ENCODE measurements around the gene ZNF516. TPM values are rescaled to one million over a fixed set of nuclear protein-coding genes. Genes with fewer than 3 reads are reported as not detected.

Gene ZNF516
- total and polyA plus RNA-seq, 2 of the 13 experiments (the other 11 are each of a cell fraction or from before 2014, with no cell fraction given), result 16.6 to 18.7 TPM

DNA sequence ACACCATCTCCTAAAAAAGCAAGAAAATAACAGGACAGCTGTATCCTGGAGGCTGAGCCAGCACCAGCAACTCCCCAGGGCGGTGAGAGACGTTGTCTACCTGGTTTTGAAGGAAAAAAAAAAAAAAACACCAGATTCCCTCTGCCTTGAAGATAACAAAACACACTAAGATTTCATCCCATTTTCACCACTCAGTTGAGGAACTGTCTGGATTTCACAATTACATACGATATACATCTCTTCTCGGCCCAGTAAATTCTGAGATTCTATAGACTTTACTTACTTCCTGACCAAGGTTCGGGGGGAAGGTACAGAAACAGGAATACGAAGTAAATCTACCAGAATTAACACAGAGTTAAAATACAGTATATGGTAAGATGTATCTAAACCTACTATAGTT lies 8.5 kb downstream of the ZNF516 start:
- TF ChIP-seq FOXO1 (CRISPR knock-in tag; IDR thresholded peaks at IDR 0.05) (no peak), ZNF569 (CRISPR knock-in tag; IDR thresholded peaks at IDR 0.05; ENCODE audit: borderline replicate concordance) (no peak), ZNF788 (CRISPR knock-in tag; IDR thresholded peaks at IDR 0.05; ENCODE audit: borderline replicate concordance) (no peak), GABPA (IDR thresholded peaks at IDR 0.05; ENCODE audit: low read depth, low read length) (no peak), GABPA (CRISPR knock-in tag; IDR thresholded peaks at IDR 0.05; ENCODE audit: low read depth) (no peak)
- CTCF ChIA-PET (ENCODE audit: low intra/inter-chr PET ratio, low total read pairs), result no interaction called here
- POLR2A ChIA-PET, result no interaction called here
- no peak for DNase-seq (ENCODE audit: low spot score)
- Histone ChIP-seq H3K79me2 (ENCODE audit: insufficient read depth, low read length) (peaks cover 94% of the 10 kb centered on the region), H3K27ac (ENCODE audit: extremely low read length, insufficient read depth, low read length) (no peak overlapping the region), H3K4me1 (ENCODE audit: insufficient read depth, low read length) (peaks cover 81% of the 10 kb centered on the region), H2AFZ (ENCODE audit: low read length) (no peak overlapping the region), H3K4me3 (replicated peaks in 1 of 3; ENCODE audit: insufficient read depth in 1 of 3, low read depth in 2 of 3, low read length in 3 of 3) (no peak overlapping the region), H3K4me2 (ENCODE audit: low read depth, low read length) (no peak overlapping the region), H3K36me3 (replicated peaks in 1 of 2; ENCODE audit: control insufficient read depth in 1 of 2, insufficient read depth in 2 of 2, low read length in 2 of 2) (peaks cover 4 to 5% of the 10 kb centered on the region in 2 experiments; a peak in 4 of 5 replicates), H3K9me3 (ENCODE audit: low read length) (no peaks in the 10 kb centered on the region), H4K20me1 (ENCODE audit: insufficient read depth, low read length) (peaks cover 90% of the 10 kb centered on the region), H3K27me3 (ENCODE audit: control insufficient read depth in 1 of 2, insufficient read depth in 2 of 2, low read length in 2 of 2) (no peaks in the 10 kb centered on the region), H3K9ac (ENCODE audit: insufficient read depth, low read depth, low read length) (no peak overlapping the region)
- no peak for FAIRE-seq
- intact Hi-C loops (cut with micrococcal nuclease; ENCODE audit: unreplicated experiment) (no loop called here), in situ Hi-C loops (cut with HindIII; ENCODE audit: extremely low pct_ligation_motif_present, low pct_unique_long_range_greater_than_20kb) (no loop called here)
- BruUV-seq (replicated peaks), result no TSS peak
- ATAC-seq, result no peak
- WGBS (ENCODE audit: low lambda C conversion rate), result 90% methylated on average over 6 of the region's 6 CpGs

DNA sequence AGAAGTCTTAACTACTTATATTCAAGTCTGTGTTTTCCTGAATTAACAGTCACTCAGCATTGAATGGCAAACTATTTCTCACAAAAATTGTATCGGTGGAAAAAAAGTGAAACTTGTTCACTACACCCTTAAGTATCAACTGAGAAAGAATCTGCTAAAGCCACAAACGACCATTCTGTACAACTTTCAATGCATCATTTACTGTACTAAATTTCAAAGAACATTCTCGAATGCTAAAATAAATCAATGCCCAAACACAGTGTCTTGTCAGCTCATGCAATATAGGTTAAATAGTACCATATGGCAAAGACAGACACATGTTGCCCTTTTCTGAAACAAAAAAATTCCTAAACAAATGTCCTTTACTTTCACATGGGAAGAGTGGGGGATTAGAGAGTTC lies 9.0 kb downstream of the ZNF516 start:
- POLR2A ChIA-PET, result no interaction called here
- ATAC-seq, result no peak
- WGBS (ENCODE audit: low lambda C conversion rate), result 95% methylated on average over 3 of the region's 3 CpGs
- in situ Hi-C loops (cut with HindIII; ENCODE audit: extremely low pct_ligation_motif_present, low pct_unique_long_range_greater_than_20kb), result no loop called here
- no TSS peak for BruUV-seq (replicated peaks)
- H3K9me3 ChIP-seq (ENCODE audit: low read length), result no peaks in the 10 kb centered on the region
- DNase-seq (ENCODE audit: low spot score), result no peak
- no peak for TF ChIP-seq MTA3 (CRISPR knock-in tag; IDR thresholded peaks at IDR 0.05)
- TF ChIP-seq FLYWCH1 (CRISPR knock-in tag; IDR thresholded peaks at IDR 0.05), result no peak
- TF ChIP-seq ZNF772 (CRISPR knock-in tag; IDR thresholded peaks at IDR 0.05), result no peak
- TF ChIP-seq, protein P1, sequence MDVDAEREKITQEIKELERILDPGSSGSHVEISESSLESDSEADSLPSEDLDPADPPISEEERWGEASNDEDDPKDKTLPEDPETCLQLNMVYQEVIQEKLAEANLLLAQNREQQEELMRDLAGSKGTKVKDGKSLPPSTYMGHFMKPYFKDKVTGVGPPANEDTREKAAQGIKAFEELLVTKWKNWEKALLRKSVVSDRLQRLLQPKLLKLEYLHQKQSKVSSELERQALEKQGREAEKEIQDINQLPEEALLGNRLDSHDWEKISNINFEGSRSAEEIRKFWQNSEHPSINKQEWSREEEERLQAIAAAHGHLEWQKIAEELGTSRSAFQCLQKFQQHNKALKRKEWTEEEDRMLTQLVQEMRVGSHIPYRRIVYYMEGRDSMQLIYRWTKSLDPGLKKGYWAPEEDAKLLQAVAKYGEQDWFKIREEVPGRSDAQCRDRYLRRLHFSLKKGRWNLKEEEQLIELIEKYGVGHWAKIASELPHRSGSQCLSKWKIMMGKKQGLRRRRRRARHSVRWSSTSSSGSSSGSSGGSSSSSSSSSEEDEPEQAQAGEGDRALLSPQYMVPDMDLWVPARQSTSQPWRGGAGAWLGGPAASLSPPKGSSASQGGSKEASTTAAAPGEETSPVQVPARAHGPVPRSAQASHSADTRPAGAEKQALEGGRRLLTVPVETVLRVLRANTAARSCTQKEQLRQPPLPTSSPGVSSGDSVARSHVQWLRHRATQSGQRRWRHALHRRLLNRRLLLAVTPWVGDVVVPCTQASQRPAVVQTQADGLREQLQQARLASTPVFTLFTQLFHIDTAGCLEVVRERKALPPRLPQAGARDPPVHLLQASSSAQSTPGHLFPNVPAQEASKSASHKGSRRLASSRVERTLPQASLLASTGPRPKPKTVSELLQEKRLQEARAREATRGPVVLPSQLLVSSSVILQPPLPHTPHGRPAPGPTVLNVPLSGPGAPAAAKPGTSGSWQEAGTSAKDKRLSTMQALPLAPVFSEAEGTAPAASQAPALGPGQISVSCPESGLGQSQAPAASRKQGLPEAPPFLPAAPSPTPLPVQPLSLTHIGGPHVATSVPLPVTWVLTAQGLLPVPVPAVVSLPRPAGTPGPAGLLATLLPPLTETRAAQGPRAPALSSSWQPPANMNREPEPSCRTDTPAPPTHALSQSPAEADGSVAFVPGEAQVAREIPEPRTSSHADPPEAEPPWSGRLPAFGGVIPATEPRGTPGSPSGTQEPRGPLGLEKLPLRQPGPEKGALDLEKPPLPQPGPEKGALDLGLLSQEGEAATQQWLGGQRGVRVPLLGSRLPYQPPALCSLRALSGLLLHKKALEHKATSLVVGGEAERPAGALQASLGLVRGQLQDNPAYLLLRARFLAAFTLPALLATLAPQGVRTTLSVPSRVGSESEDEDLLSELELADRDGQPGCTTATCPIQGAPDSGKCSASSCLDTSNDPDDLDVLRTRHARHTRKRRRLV (CRISPR knock-in tag; IDR thresholded peaks at IDR 0.05), result no peak
- TF ChIP-seq PHF21A (CRISPR knock-in tag; IDR thresholded peaks at IDR 0.05), result no peak
- TF ChIP-seq KLF16 (CRISPR knock-in tag; IDR thresholded peaks at IDR 0.05), result no peak
- TF ChIP-seq HNRNPK (IDR thresholded peaks at IDR 0.05; ENCODE audit: low read depth, low read length, poor library complexity, severe bottlenecking), result no peak
- TF ChIP-seq ZNF850 (CRISPR knock-in tag; conservative IDR thresholded peaks at IDR 0.05), result no peak
- peaks cover 87% of the 10 kb centered on the region for H3K4me1 ChIP-seq (ENCODE audit: insufficient read depth, low read length)
- no peak overlapping the region for H3K9ac ChIP-seq (ENCODE audit: insufficient read depth, low read depth, low read length)
- H3K36me3 ChIP-seq (replicated peaks in 1 of 2; ENCODE audit: control insufficient read depth in 1 of 2, insufficient read depth in 2 of 2, low read length in 2 of 2), result peaks cover 5 to 7% of the 10 kb centered on the region in 2 experiments; a peak in 4 of 5 replicates
- CTCF ChIA-PET (ENCODE audit: low intra/inter-chr PET ratio, low total read pairs), result no interaction called here
- H3K79me2 ChIP-seq (ENCODE audit: insufficient read depth, low read length), result peaks cover 100% of the 10 kb centered on the region
- H3K27ac ChIP-seq (ENCODE audit: extremely low read length, insufficient read depth, low read length), result no peak overlapping the region
- intact Hi-C loops (cut with micrococcal nuclease; ENCODE audit: unreplicated experiment), result no loop called here
- no peaks in the 10 kb centered on the region for H3K27me3 ChIP-seq (ENCODE audit: control insufficient read depth in 1 of 2, insufficient read depth in 2 of 2, low read length in 2 of 2)
- H4K20me1 ChIP-seq (ENCODE audit: insufficient read depth, low read length), result peaks cover 95% of the 10 kb centered on the region
- FAIRE-seq, result no peak
- H2AFZ ChIP-seq (ENCODE audit: low read length), result no peak overlapping the region
- no peak overlapping the region for H3K4me2 ChIP-seq (ENCODE audit: low read depth, low read length)
- no peak overlapping the region for H3K4me3 ChIP-seq (replicated peaks in 1 of 3; ENCODE audit: insufficient read depth in 1 of 3, low read depth in 2 of 3, low read length in 3 of 3)
